Ectodermal cell (in vitro differentiated cells): Measurements from ENCODE around the gene OSM.
A peak's percentile ranks its signal among the peaks of the same experiment; 100 is the strongest.

Experiments used
- H3K27ac ChIP-seq: 2 replicates; pipeline ENCODE4 v1.7.0; 2013; ENCODE audit warnings: mild to moderate bottlenecking, low read depth, low read length; ENCODE audit not compliant: insufficient read depth, poor library complexity, severe bottlenecking
- H3K27me3 ChIP-seq: 2 replicates; pipeline ENCODE4 v1.7.0; 2013; ENCODE audit warnings: mild to moderate bottlenecking, low read length; ENCODE audit not compliant: insufficient read depth, control insufficient read depth, poor library complexity, severe bottlenecking
- H3K36me3 ChIP-seq: one replicate; pipeline ENCODE4 v1.7.0; 2013; ENCODE audit warnings: low read length; ENCODE audit not compliant: control insufficient read depth, insufficient read depth
- H3K4me1 ChIP-seq: one replicate; pipeline ENCODE4 v1.7.0; 2013; ENCODE audit warnings: low read length; ENCODE audit not compliant: control insufficient read depth, insufficient read depth
- H3K4me3 ChIP-seq: 2 replicates; pipeline ENCODE4 v1.7.0; 2013; ENCODE audit warnings: low read depth, low read length, control low read depth; ENCODE audit not compliant: insufficient read depth
- H3K9me3 ChIP-seq: 2 replicates; pipeline ENCODE4 v1.7.0; 2013; ENCODE audit warnings: mild to moderate bottlenecking, low read length, moderate library complexity; ENCODE audit not compliant: control insufficient read depth
- WGBS, 2 experiments: methylation state at CpG; one replicate each; pipeline ENCODE4 v1.1.7; 2013; ENCODE audit warnings: missing lambda C conversion rate in 2 of 2; 5-methylcytosine and 5-hydroxymethylcytosine counted together

OSM gene

DNA sequence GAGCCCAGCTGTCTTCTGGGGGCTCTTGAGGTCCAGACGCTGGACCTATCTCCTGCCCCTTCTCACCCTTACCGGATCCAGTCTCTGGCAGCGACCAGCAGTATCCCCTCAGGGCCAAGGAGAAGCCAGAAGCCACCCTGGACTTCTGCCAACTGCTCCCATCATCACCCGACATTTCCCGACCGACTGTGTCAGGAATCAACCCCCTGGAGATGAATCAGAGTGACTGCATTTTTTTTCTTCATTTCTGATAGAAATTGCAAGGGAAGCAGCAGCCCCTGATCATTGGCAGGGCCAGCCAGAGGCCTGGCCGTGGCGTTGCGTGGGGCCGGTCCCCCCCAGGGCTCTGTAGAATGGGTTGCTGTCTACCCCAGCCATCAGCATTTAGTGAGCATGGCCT, 14.9 kb downstream of the OSM start:
- H3K27ac ChIP-seq, result no peak overlapping the region
- H3K36me3 ChIP-seq, result no peaks in the 10 kb centered on the region
- H3K27me3 ChIP-seq, result peaks cover 17% of the 10 kb centered on the region
- H3K9me3 ChIP-seq, result no peaks in the 10 kb centered on the region
- no peak overlapping the region for H3K4me3 ChIP-seq
- WGBS, 2 experiments, result 90 to 92% methylated on average over 10 of the region's 10 CpGs
- peaks cover 13% of the 10 kb centered on the region for H3K4me1 ChIP-seq

DNA sequence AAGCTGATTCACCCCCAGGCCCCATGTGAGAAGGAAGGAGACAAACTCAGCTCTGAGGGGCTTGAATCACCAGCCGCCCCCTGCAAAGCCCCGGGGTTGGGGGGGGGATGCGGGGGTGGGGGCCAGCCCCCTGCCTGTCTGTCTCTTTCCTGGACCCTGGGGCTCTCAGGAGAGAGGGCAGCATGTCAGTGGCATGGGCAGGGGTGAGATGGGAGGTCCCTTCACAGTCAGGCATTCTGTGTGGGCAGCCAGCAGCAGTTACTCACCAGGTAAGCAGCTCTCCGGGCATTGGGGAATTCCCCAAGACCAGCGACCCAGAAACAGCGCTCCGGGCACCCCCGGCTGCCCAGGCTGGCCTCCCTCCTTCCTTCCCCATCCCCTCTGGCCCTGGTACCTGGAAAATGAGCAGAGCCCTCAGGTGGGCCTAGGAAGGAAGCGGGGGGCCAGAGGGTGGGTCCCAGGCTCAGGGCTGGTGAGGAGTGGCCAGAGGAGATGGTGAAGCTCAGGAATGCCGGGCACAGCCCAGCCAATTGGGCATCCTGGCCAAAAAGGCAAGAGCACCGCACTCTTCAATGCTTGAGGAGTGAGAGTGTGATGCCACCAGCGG, 15.9 kb downstream of the OSM start:
- peaks cover 27% of the 10 kb centered on the region for H3K27me3 ChIP-seq
- H3K27ac ChIP-seq, result no peak overlapping the region
- no peaks in the 10 kb centered on the region for H3K36me3 ChIP-seq
- H3K9me3 ChIP-seq, result no peaks in the 10 kb centered on the region
- H3K4me3 ChIP-seq, result no peak overlapping the region
- peaks cover 15% of the 10 kb centered on the region for H3K4me1 ChIP-seq
- 74 to 81% methylated on average over 12 of the region's 12 CpGs for WGBS, 2 experiments

DNA sequence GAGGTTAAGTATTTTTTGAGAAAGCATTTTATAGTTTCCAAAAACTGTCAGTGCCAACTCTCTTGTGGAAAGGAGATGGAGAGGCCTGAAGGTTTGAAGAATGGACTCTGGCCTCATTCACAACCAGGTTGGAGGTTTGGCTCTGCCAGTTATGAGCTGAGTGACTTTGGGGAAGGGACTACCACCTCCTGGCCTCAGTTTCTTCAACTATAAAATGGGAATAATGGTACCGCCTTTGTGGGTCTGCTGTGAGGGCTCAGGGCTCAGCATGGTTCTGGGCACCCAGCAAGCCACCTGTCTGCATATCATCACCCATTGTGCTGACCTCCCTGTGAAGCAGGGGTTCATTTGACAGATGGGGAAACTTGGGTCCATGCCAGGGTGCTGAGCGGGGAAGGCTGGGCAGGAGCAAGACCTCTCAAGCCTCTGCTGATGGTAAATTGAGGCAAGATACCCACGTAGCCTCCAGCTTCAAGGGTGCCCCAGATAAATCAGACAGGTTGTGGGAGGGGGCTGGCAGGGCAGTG, 16.5 kb downstream of the OSM start:
- peaks cover 33% of the 10 kb centered on the region for H3K27me3 ChIP-seq
- 96% methylated on average over 3 of the region's 3 CpGs for WGBS, 2 experiments
- no peak overlapping the region for H3K4me3 ChIP-seq
- no peaks in the 10 kb centered on the region for H3K9me3 ChIP-seq
- H3K27ac ChIP-seq, result no peak overlapping the region
- no peaks in the 10 kb centered on the region for H3K36me3 ChIP-seq
- peaks cover 22% of the 10 kb centered on the region for H3K4me1 ChIP-seq

DNA sequence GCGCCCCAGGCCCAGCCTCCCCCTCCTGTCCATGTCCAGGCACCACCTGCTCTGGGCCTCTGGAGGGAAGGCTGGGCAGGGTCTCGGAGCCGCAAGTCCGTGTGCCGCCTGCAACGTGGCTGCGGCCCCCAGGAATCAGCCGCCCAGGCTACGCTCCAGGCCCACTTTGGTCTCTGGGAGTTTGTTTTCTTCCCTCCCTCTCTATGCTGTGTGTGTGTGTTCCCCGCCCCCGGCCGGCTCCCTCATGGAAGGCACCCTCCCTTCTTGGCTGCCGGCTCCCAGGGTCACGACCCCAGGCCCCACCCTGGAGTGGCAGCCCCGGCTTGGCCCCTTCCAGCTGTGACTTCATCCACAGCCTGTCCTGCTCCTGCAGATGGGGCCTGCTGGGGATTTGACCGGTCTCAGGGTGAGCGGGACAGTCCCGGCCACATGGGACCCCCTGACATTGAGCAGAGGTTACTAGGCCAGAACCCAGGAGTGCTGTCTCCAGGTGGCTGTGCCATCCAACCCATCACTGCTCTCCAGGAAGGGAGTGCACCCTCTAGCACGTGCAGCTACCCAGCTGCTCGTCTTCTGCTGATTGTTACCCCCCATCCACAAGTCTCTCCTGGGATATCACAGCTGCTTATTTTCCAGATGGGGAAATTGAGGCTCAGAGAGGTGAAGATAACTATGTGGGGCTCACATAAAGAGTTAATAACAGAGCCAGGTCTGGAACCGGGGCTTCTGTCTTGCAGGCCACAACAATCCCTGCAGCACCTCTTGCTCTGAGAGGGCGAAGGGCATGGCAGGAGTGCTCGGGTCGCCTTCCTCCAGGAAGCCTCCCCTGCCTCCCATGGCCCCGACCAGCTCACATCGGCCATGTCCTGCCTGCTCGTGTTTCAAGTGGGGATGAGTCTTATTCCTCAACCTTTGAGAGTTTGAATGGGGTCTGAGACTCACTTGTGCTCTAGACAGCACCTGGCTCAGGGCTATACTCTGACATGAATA, 17.3 kb downstream of the OSM start:
- no peaks in the 10 kb centered on the region for H3K36me3 ChIP-seq
- peaks cover 23% of the 10 kb centered on the region for H3K4me1 ChIP-seq
- H3K4me3 ChIP-seq, result no peak overlapping the region
- WGBS, 2 experiments, result 71% methylated on average over 27 of the region's 27 CpGs
- no peak overlapping the region for H3K27ac ChIP-seq
- H3K27me3 ChIP-seq, result peaks cover 37% of the 10 kb centered on the region
- H3K9me3 ChIP-seq, result no peaks in the 10 kb centered on the region

DNA sequence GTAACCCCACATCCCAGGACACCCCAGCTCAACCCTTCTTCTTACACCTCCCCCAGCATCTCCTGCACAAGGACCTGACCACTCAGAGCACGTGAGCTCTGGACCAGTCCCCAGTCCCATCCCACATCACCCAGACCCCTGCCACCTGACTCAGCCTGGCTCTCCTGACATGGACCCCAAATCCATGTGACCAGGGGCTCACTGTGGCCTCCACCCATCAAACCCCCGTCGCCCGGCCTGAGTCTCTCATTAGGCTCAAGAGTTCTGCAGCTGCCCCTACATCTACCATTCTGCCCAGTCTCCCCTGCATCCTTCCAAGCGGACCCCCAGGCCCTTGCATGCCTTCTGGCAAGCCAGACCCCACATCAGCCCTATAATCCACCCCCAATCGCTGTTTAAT, 18.2 kb downstream of the OSM start:
- Histone ChIP-seq H3K36me3 (no peaks in the 10 kb centered on the region), H3K27ac (no peak overlapping the region), H3K27me3 (peaks cover 37% of the 10 kb centered on the region), H3K9me3 (no peaks in the 10 kb centered on the region), H3K4me3 (no peak overlapping the region), H3K4me1 (peaks cover 21% of the 10 kb centered on the region)
- 86 to 92% methylated on average over 6 of the region's 6 CpGs for WGBS, 2 experiments

DNA sequence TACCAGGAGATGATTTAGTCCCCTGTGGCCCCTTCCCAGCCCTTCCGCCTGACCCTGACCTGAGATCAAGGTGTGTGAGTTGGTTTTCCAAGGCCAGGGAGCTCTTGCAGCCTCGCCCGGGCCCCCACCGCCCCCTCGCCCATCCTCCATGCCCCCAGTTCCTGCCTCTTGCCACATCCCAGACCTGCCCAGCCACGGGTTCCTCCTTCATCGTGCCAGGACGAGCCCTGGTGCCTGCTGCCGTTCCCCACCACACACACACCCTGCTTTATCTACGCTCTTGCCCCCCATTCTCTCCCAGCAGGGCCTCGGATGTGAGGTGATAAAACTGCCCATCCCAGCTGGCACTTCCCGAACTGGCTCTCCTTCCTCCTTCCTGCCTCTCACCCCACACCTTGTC, 18.7 kb downstream of the OSM start:
- WGBS, 2 experiments, result 88 to 90% methylated on average over 12 of the region's 12 CpGs
- Histone ChIP-seq H3K9me3 (no peaks in the 10 kb centered on the region), H3K36me3 (no peaks in the 10 kb centered on the region), H3K27ac (no peak overlapping the region), H3K4me3 (no peak overlapping the region), H3K4me1 (peaks cover 19% of the 10 kb centered on the region), H3K27me3 (peaks cover 37% of the 10 kb centered on the region)

DNA sequence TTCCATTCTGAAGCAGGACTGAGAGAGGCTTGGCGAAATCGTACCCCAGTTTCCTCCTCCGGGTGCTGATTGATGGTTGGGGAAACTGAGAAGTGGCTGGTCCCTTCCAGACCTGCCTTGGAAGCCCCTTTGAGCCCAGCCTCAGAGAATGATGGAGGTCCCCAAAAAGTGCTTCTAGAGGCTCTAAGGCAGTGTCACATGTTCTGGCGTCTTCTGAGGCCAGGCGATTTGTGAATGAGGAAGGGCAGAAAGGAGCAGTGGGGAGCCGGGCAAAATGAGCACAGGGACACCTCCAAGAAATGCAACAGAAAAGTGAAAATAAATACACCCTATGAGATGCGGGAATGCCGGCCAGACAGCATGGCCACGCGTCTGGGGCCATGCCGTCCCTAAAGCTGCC, 19.1 kb downstream of the OSM start:
- no peaks in the 10 kb centered on the region for H3K36me3 ChIP-seq

DNA sequence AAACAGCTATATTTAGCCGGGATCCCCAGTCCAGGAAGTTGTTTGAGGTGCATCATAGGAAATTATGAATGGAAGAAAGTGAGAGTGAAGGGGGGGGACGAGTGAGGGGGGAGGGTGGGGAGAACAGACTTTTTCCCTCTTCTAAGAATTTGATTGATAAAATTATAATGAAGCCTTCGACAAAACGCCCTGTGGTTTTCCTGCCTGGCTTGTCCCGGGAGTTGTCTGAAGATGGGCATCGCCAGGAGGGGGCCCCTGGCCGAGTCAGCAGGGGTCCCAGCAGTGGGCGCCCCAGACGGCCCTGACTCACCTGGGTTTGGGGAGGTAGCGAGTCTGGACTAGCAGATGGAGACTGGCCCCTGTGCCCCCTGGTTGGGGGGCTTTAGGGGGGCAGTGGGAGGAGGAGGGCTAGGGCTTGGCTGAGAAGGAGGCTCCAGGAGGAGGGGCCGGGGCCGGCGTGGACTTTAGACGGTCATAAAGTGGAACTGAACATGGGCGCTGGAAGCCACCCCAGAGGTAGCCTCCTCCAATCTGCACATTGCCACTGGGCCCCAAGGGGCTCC, 19.8 kb downstream of the OSM start:
- H3K27ac ChIP-seq, result no peak overlapping the region
- H3K36me3 ChIP-seq, result no peaks in the 10 kb centered on the region
- peaks cover 19% of the 10 kb centered on the region for H3K4me1 ChIP-seq
- H3K27me3 ChIP-seq, result peaks cover 37% of the 10 kb centered on the region
- WGBS, 2 experiments, result 44 to 46% methylated on average over 15 of the region's 15 CpGs
- no peak overlapping the region for H3K4me3 ChIP-seq
- no peaks in the 10 kb centered on the region for H3K9me3 ChIP-seq

More for the DNA sequence above, 19.1 kb downstream of the OSM start:
- H3K27me3 ChIP-seq, result peaks cover 37% of the 10 kb centered on the region
- no peak overlapping the region for H3K4me3 ChIP-seq
- H3K4me1 ChIP-seq, result peaks cover 19% of the 10 kb centered on the region
- H3K9me3 ChIP-seq, result no peaks in the 10 kb centered on the region
- WGBS, 2 experiments, result 86 to 88% methylated on average over 11 of the region's 11 CpGs
- no peak overlapping the region for H3K27ac ChIP-seq

DNA sequence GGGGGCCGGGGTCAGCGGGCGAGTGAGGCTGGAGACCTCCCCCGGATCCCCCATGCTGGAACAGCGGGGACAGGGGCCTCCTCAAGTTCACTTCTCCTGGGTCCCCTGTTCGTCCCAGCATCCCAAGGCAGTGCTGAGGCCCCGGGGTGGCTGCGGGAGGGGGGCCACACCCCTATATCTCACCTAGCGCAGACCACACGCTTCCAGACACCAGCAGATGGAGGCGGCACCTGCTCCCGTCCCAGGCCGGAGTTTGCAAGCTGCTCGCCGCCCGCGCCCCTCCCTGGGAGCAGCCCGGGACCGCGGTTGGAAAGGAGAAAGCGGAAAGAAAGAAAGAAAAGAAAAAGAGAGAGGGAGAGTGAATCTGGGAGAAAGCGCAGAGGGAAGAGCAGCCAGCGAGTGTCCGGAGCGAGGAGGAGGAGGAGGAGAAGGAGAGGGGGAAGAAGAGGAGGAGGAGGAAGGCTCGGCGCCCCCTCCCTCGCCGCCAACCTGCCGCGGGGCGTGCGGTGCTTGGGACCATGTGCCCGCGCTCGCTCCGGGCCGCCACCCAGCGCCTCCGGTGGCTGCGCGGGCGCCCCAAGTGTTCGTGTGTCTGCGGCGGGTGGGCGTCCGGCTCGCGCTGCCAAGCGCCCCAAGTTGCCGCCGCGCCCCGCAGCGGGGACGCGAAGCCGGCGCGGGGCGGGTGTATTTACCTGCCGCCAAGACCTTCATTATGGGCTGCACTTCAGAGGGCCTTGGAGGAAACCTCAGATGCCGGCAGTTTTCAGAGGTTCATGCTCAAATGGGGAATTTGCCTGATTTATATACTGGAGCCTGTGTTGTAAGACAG, 20.5 kb downstream of the OSM start, which contains the start of gene LIF:
TSS of gene LIF (minus strand) at position 775 of the 829 bp plus-strand sequence. CDS start at position 711, 64 bp downstream.
- no peaks in the 10 kb centered on the region for H3K9me3 ChIP-seq
- no peak within 1 kb of the TSS for H3K27ac ChIP-seq
- peaks cover 37% of the 10 kb centered on the region for H3K27me3 ChIP-seq
- peaks cover 25% of the 10 kb centered on the region for H3K4me1 ChIP-seq
- 1% methylated on average over 64 of the region's 64 CpGs for WGBS, 2 experiments
- no peaks in the 10 kb centered on the region for H3K36me3 ChIP-seq
- peak within 1 kb of the TSS; percentile 50 for H3K4me3 ChIP-seq
